ENCODE data around the gene DLX4.
A peak's percentile ranks its signal among the peaks of the same experiment; 100 is the strongest.

The DLX4 gene

GRCh38 chr17:49949634-49950033 is 19.4 kb upstream of the DLX4 start:
- DNase-seq, result no peak

GRCh38 chr17:49951362-49952082 is 17.5 kb upstream of the DLX4 start:
- DNase-seq, result no peak

- DNase-seq, result peak; percentile 85
Measured at GRCh38 chr17:49952209-49952911, 16.6 kb upstream of the DLX4 start.

- DNase-seq, result no peak
Measured at GRCh38 chr17:49952912-49953497, 16.0 kb upstream of the DLX4 start.

GRCh38 chr17:49955157-49955556 is 13.8 kb upstream of the DLX4 start:
- no peak for DNase-seq

GRCh38 chr17:49956780-49957179 is 12.2 kb upstream of the DLX4 start:
- DNase-seq, result no peak

GRCh38 chr17:49957350-49957749 is 11.6 kb upstream of the DLX4 start:
- DNase-seq, result no peak

- no peak for DNase-seq
Measured at GRCh38 chr17:49958723-49959122, 10.3 kb upstream of the DLX4 start.

GRCh38 chr17:49959183-49959935 is 9.6 kb upstream of the DLX4 start:
- no peak for DNase-seq

GRCh38 chr17:49962599-49963308 is 6.2 kb upstream of the DLX4 start:
- no peak for DNase-seq

- no peak for DNase-seq
Measured at GRCh38 chr17:49963309-49963625, 5.7 kb upstream of the DLX4 start.

- no peak for DNase-seq
Measured at GRCh38 chr17:49963626-49964302, 5.2 kb upstream of the DLX4 start.

GRCh38 chr17:49964303-49964768 is 4.7 kb upstream of the DLX4 start:
- DNase-seq, result no peak

GRCh38 chr17:49964769-49965523 is 4.0 kb upstream of the DLX4 start:
- no peak for DNase-seq

- DNase-seq, result no peak
Measured at GRCh38 chr17:49965524-49965909, 3.5 kb upstream of the DLX4 start.

- DNase-seq, result no peak
Measured at GRCh38 chr17:49966767-49967166, 2.2 kb upstream of the DLX4 start.

GRCh38 chr17:49967205-49967604 is 1.8 kb upstream of the DLX4 start:
- no peak for DNase-seq

GRCh38 chr17:49967621-49968404 is 1.2 kb upstream of the DLX4 start:
- DNase-seq, result no peak

- peak; percentile 80 for DNase-seq
Measured at GRCh38 chr17:49968405-49969133, 421 bp upstream of the DLX4 start.

- no peak for DNase-seq
Measured at GRCh38 chr17:49969795-49970389, 902 bp downstream of the DLX4 start.

Measured in NCI-H1694 (cell line).